ENCODE measurements around the gene EHD1. TPM values are rescaled to one million over a fixed set of nuclear protein-coding genes. Genes with fewer than 3 reads are reported as not detected.
"Not testable (repeated sequence)": the region's sequence is repeated elsewhere in the genome, so short reads cannot be mapped to it uniquely, and the experiment has no call there.

Gene EHD1
- total RNA-seq, 2 donors from 2014 or later, result 136 to 159 TPM

GRCh38 chr11:64815433-64815832 is 63.0 kb downstream of the EHD1 start:
- ATAC-seq (replicated peaks in 1 of 2); H3K4me3 Mint-ChIP-seq; H3K27me3 Mint-ChIP-seq (ENCODE audit: low read depth); H3K27ac Mint-ChIP-seq; DNase-seq; H3K4me1 Mint-ChIP-seq (ENCODE audit: low read depth); H3K9me3 Mint-ChIP-seq; H3K36me3 Mint-ChIP-seq (ENCODE audit: insufficient read depth in 2 of 2): not testable (repeated sequence)

DNA sequence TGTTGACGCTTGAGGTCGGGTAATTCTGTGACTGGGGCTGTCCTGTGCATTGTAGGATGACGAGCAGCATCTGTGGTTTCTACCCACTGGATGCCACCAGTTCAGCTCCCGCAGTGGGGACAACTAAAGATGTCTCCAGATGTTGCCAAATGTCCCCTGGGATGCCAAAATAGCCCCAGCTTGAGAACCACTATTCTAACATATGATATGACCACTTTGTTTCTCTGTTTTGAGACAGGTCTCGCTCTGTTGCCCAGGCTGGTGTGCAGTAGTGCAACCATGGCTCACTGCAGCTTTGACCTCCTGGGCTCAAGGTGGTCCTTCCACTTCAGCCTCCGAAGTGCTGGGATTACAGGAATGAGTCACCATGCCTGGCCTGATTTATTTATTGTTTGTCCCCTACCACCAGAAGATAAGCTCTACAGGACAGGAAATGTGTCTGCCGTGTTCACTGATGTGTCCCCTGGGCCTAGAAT is 63.7 kb downstream of the EHD1 start:
- Mint-ChIP-seq H3K4me3 (no peak overlapping the region), H3K4me1 (ENCODE audit: low read depth) (peaks cover 10% of the 10 kb centered on the region), H3K27me3 (ENCODE audit: low read depth) (no peaks in the 10 kb centered on the region), H3K9me3 (no peaks in the 10 kb centered on the region), H3K36me3 (ENCODE audit: insufficient read depth in 2 of 2) (no peaks in the 10 kb centered on the region), H3K27ac (no peak overlapping the region)
- ATAC-seq (replicated peaks in 1 of 2), result no peak
- DNase-seq, result no peak

- no peak for DNase-seq
- Mint-ChIP-seq H3K4me3 (no peak overlapping the region), H3K27me3 (ENCODE audit: low read depth) (no peaks in the 10 kb centered on the region), H3K36me3 (ENCODE audit: insufficient read depth in 2 of 2) (no peaks in the 10 kb centered on the region), H3K9me3 (no peaks in the 10 kb centered on the region), H3K27ac (no peak overlapping the region), H3K4me1 (ENCODE audit: low read depth) (peaks cover 17% of the 10 kb centered on the region)
- no peak for ATAC-seq (replicated peaks in 1 of 2)
Observed at GRCh38 chr11:64813826-64814225, 64.6 kb downstream of the EHD1 start.

DNA sequence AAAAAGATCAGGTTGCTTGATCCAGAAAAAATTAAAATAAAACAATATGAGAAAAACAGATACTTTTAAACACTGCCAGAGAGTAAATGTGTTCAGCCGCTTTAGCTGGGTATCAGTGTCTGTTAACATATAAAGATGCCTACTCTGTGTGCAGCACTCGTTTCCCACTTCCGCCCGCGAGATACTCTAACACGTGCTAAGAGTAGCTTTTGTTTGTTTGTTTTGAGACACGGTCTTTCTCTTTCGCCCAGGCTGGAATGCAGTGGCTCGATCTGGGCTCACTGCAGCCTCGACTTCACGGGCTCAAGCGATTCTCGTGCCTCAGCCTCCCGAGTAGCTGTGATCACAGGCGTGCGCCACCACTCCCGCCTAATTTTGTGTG is 67.5 kb downstream of the EHD1 start:
- peak overlapping the region; percentile 98 for H3K4me3 Mint-ChIP-seq
- peak overlapping the region; percentile 89 for H3K27ac Mint-ChIP-seq
- peaks cover 0 to 4% of the 10 kb centered on the region in 2 donors for H3K36me3 Mint-ChIP-seq (ENCODE audit: insufficient read depth in 2 of 2)
- DNase-seq (no peak), ATAC-seq (replicated peaks in 1 of 2) (peak; percentile 45 to 52)
- H3K9me3 Mint-ChIP-seq, result no peaks in the 10 kb centered on the region
- H3K4me1 Mint-ChIP-seq (ENCODE audit: low read depth), result peaks cover 17% of the 10 kb centered on the region
- no peaks in the 10 kb centered on the region for H3K27me3 Mint-ChIP-seq (ENCODE audit: low read depth)

- H3K4me3 Mint-ChIP-seq, result peak within 1 kb of the TSS; percentile 98
- peak; percentile 79 to 82 for DNase-seq
- peak within 1 kb of the TSS; percentile 89 for H3K27ac Mint-ChIP-seq
- peaks cover 0 to 6% of the 10 kb centered on the region in 2 donors for H3K36me3 Mint-ChIP-seq (ENCODE audit: insufficient read depth in 2 of 2)
- H3K27me3 Mint-ChIP-seq (ENCODE audit: low read depth), result no peaks in the 10 kb centered on the region
- H3K9me3 Mint-ChIP-seq, result no peaks in the 10 kb centered on the region
- H3K4me1 Mint-ChIP-seq (ENCODE audit: low read depth), result peaks cover 17% of the 10 kb centered on the region
- ATAC-seq (replicated peaks in 1 of 2), result peak; percentile 94
Observed at GRCh38 chr11:64810271-64810890, 68.0 kb downstream of the EHD1 start, which contains the start of gene MEN1. TSS of gene MEN1 (minus strand) at chr11:64810551. CDS start at chr11:64810109, 442 bp downstream.

GRCh38 chr11:64809781-64810241 is 68.6 kb downstream of the EHD1 start:
- Mint-ChIP-seq H3K27me3 (ENCODE audit: low read depth) (no peaks in the 10 kb centered on the region), H3K27ac (peak overlapping the region; percentile 86), H3K36me3 (ENCODE audit: insufficient read depth in 2 of 2) (peaks cover 0 to 6% of the 10 kb centered on the region in 2 donors), H3K4me1 (ENCODE audit: low read depth) (peaks cover 17% of the 10 kb centered on the region), H3K4me3 (peak overlapping the region; percentile 98), H3K9me3 (no peaks in the 10 kb centered on the region)
- DNase-seq (peak; percentile 23 to 39), ATAC-seq (replicated peaks in 1 of 2) (peak; percentile 35 to 36)

DNA sequence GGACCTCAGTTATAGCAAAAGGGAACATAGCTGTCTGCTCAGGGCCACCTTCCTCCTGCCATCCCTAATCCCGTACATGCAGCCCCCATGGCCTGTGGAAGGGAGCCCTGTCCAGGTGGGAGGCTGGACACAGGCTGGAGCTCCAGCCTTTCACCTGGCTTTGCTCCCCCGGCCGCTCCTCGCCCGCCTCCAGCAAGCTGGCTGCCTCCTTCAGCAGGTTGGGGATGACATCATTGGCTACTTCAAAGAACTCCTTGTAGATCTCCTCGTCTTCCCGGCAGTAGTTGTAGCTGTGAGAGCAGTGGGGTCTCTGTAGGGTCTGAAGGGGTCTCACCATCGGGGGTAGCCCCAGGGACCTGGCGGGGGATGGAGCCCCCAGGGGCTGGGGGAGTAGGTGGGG is 72.9 kb downstream of the EHD1 start:
- H3K4me1 Mint-ChIP-seq (ENCODE audit: low read depth), result peaks cover 38% of the 10 kb centered on the region
- no peak overlapping the region for H3K27ac Mint-ChIP-seq
- peaks cover 2 to 6% of the 10 kb centered on the region in 2 donors for H3K36me3 Mint-ChIP-seq (ENCODE audit: insufficient read depth in 2 of 2)
- H3K9me3 Mint-ChIP-seq, result no peaks in the 10 kb centered on the region
- no peak overlapping the region for H3K4me3 Mint-ChIP-seq
- ATAC-seq (replicated peaks in 1 of 2), result no peak
- H3K27me3 Mint-ChIP-seq (ENCODE audit: low read depth), result no peaks in the 10 kb centered on the region
- no peak for DNase-seq

DNA sequence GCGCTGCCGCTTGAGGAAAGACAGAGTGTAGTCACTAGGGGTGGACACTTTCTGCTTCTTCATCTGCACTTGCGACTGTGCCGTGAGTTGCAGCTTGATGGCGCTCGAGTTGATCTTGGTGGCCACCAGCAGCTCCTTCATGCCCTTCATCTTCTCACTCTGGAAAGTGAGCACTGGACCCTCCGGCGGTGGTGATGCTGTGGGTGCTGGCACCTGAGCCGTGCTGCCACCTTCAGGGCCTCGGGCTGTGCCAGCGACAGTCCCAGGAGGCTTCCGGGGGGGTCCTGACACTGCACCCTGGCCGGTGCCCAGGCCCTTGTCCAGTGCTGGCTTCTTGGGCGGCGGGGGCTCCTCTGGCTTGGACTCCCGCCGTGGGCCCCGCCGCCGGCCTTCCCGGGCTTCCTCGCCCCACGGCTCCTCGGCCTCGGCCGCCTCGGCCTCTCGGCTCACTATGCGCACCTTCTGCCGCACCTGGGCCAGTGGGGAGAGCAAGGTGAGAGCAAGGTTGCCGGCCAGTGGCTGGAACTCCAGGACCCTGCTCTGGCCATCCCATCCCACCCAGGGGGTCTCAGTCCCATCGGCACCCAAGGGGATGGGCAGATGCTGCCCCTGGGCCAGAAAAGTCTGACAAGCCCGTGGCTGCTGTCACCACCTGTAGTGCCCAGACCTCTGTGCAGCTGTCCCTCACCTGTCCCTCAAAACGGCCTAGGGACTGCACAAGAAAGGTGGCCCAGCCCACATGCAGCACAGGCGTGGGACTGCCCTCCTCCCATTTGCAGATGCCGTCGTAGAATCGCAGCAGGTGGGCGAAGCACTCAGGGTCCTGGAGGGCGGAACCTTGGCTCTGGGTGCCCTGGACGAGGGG is 73.8 kb downstream of the EHD1 start:
- no peak for ATAC-seq (replicated peaks in 1 of 2)
- H3K36me3 Mint-ChIP-seq (ENCODE audit: insufficient read depth in 2 of 2), result peaks cover 2 to 6% of the 10 kb centered on the region in 2 donors
- no peaks in the 10 kb centered on the region for H3K9me3 Mint-ChIP-seq
- peaks cover 32% of the 10 kb centered on the region for H3K4me1 Mint-ChIP-seq (ENCODE audit: low read depth)
- H3K27me3 Mint-ChIP-seq (ENCODE audit: low read depth), result no peaks in the 10 kb centered on the region
- H3K27ac Mint-ChIP-seq, result no peak overlapping the region
- H3K4me3 Mint-ChIP-seq, result peak overlapping the region; percentile 86 to 93
- peak in 1 of 2 donors; percentile 20 for DNase-seq

DNA sequence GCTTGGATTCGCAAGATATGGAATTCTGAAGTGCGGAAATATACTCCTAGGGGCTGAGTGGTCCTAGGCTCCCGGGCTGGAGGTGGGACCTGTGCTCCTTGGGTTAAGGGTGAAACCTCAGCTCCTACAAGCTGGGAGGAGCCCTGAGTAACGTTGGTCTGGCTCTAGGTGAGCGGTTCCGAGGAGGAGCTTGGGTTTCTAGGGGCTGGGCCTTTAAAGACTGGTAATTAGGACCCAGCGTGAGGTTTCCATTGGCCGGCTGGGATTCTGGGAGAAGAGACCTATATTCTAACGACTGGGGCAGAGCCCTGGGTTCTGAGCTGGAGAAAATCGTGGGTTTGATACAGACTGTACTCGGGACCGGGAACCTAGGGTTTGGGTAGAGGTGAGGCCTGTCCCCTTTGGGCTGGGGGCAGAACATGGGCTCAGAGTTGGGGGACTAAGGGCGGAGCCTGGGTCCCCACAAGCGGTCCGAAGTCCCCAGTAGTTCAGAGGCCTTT is 74.5 kb downstream of the EHD1 start:
- Mint-ChIP-seq H3K4me3 (peak overlapping the region; percentile 86 to 93), H3K27ac (peak overlapping the region; percentile 91), H3K27me3 (ENCODE audit: low read depth) (no peaks in the 10 kb centered on the region), H3K9me3 (no peaks in the 10 kb centered on the region), H3K36me3 (ENCODE audit: insufficient read depth in 2 of 2) (peaks cover 2 to 6% of the 10 kb centered on the region in 2 donors), H3K4me1 (ENCODE audit: low read depth) (peaks cover 27% of the 10 kb centered on the region)
- DNase-seq (no peak), ATAC-seq (replicated peaks in 1 of 2) (no peak)

- Mint-ChIP-seq H3K4me1 (ENCODE audit: low read depth) (peaks cover 27% of the 10 kb centered on the region), H3K27me3 (ENCODE audit: low read depth) (no peaks in the 10 kb centered on the region), H3K4me3 (peak within 1 kb of the TSS; percentile 86 to 93), H3K27ac (peak within 1 kb of the TSS; percentile 91), H3K36me3 (ENCODE audit: insufficient read depth in 2 of 2) (peaks cover 2 to 8% of the 10 kb centered on the region in 2 donors), H3K9me3 (no peaks in the 10 kb centered on the region)
- peak; percentile 93 to 95 for DNase-seq
- peak; percentile 91 to 93 for ATAC-seq (replicated peaks in 1 of 2)
Observed at GRCh38 chr11:64803158-64803845, 75.1 kb downstream of the EHD1 start, which contains the start of gene MAP4K2. TSS of gene MAP4K2 (minus strand) at chr11:64803214. CDS start at chr11:64803149, 65 bp downstream.

DNA sequence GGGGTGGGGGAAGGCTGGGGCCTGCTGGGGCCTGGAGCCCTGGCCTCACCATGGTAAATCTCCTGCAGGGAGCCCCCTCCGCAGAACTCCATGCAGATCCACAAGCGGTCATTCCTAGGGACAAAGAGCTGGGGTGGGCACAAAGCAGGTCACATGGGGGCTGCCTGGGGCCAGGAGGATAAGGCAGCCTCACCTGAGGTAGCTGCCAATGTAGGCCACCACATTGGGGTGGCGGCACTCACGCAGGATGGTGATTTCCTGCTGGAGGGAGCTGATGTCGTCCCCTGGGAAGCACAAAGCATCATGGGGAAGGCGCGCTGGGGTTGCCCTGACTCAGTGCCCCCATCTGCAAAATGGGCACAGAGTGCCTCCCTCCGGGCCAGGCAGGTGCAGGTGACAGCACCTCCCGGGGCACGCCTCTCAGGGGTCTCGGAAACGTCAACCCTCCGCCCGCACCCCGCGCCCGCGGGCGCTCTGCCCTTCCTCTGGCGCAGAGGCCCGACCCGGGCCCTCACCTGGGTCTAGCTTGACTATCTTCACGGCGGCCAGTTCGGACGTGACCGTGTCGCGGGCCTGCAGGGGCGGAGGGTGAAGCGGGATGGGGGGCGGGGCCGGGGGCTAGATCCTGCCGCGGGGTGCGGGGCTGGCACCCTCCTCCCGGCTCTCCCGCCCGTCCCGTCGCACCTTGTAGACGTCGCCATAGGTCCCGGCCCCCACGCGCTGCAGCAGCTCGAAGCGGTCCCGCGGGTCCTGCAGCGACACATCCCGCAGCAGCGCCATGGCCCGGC is 75.9 kb downstream of the EHD1 start:
- H3K4me1 Mint-ChIP-seq (ENCODE audit: low read depth), result peaks cover 27% of the 10 kb centered on the region
- H3K36me3 Mint-ChIP-seq (ENCODE audit: insufficient read depth in 2 of 2), result peaks cover 2 to 6% of the 10 kb centered on the region in 2 donors
- ATAC-seq (replicated peaks in 1 of 2) (no peak), DNase-seq (no peak)
- no peaks in the 10 kb centered on the region for H3K27me3 Mint-ChIP-seq (ENCODE audit: low read depth)
- no peaks in the 10 kb centered on the region for H3K9me3 Mint-ChIP-seq
- H3K27ac Mint-ChIP-seq, result no peak overlapping the region
- peak overlapping the region; percentile 76 to 78 for H3K4me3 Mint-ChIP-seq

All from activated T-cell treated with anti-CD3 and anti-CD28 coated beads, Interleukin-2, amount 50 U/mL, for 72 hours (primary cell).